Skeletal muscle satellite cell (primary cell): ENCODE measurements around the gene CARD9. TPM values are rescaled to one million over a fixed set of nuclear protein-coding genes. Genes with fewer than 3 reads are reported as not detected.

Experiments used
- H3K27me3 ChIP-seq: 2 replicates; pipeline ENCODE4 v1.7.0; 2013; ENCODE audit warnings: low read length; ENCODE audit not compliant: control insufficient read depth, insufficient read depth
- H3K36me3 ChIP-seq: 2 replicates; pipeline ENCODE4 v1.7.0; 2013; ENCODE audit warnings: mild to moderate bottlenecking, control low read depth, low read length; ENCODE audit not compliant: insufficient read depth
- H3K4me1 ChIP-seq: 2 replicates; pipeline ENCODE4 v1.7.0; 2013; ENCODE audit warnings: low read length; ENCODE audit not compliant: control insufficient read depth, insufficient read depth
- H3K4me2 ChIP-seq: 2 replicates; pipeline ENCODE4 v1.7.0; 2013; ENCODE audit warnings: mild to moderate bottlenecking, low read length
- H3K4me3 ChIP-seq: 2 replicates; pipeline ENCODE4 v1.7.0; 2013; ENCODE audit warnings: low read length
- H3K9ac ChIP-seq: 2 replicates; pipeline ENCODE4 v1.7.0; 2013; ENCODE audit warnings: mild to moderate bottlenecking, low read depth, low read length, moderate library complexity
- H3K9me3 ChIP-seq: replicated peaks from 2 replicates; pipeline ENCODE4 v1.7.0; 2013; ENCODE audit warnings: mild to moderate bottlenecking, control low read depth, low read length
- total RNA-seq: library from RNA; depleted of rRNA; stranded (reverse); fragments of >200 nt; gene quantifications from 2 replicates; pipeline ENCODE4 v1.2.3, GENCODE V29; 2012; rRNA removed

The CARD9 gene
- 1.3 TPM in 2 replicates for total RNA-seq

DNA sequence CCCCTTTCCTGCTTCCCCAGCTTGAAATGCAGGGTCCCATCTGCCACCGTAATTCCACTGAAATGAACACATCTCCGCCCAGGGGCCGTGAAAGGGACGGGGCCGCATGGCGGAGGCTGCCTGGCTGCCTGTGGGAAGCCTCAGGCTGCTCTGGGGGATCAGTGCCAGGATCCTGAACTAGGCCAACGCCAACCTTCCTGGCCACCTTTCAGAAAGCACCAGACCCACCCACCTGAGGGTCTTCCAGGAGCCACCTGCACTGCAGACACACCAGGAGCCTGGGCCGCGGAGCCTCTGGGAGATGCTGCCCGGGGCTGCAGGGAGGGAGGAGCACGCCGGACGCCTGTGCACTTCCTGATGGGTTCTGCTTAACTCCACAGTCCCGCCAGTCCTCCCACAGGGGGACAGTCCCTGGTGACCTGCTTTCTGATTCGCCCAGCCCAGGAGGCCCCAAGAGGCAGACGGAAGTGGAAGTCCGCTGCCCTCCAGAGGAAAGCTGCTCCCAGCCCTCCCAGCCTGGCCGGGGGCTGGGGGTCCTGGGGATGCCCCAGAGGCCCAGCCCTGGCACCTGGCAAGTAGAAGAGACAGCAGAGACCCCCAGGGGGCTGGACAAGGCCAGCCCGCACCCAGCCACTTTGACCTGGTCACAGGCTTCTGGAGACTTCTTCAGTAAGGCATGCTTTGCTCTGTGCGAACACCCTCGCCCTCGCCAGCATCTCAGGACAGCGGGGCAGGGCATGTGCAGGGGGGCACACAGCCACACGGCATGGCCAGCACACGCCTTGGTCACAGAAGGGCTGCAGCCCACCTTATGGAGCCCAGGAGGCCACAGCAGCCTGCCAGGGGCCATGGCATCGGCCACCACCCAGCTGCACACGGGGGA lies at the start of gene CARD9:
TSS of gene CARD9 (minus strand) at position 370 of the 883 bp plus-strand sequence. CDS start 1,591 bp downstream, outside the sequence.
- Histone ChIP-seq H3K4me3 (no peak within 1 kb of the TSS), H3K4me2 (peak within 1 kb of the TSS; percentile 20), H3K36me3 (peaks cover 19% of the 10 kb centered on the region), H3K27me3 (no peaks in the 10 kb centered on the region), H3K9me3 (no peaks in the 10 kb centered on the region), H3K4me1 (peaks cover 15% of the 10 kb centered on the region), H3K9ac (no peak within 1 kb of the TSS)

DNA sequence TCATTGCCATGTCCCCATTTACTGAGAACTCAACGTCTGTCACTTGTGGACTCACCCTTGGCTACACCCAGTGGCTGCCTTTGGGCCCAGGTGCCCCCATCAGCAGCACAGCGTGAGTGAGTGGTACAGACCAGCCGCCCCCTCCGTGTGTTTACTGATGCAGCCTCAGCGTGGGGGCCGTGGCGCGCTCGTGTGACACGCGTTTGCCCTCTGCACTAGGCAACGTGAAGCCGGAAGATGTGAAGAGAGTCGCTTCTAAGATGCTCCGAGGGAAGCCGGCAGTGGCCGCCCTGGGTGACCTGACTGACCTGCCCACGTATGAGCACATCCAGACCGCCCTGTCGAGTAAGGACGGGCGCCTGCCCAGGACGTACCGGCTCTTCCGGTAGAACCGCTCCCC lies 49.4 kb upstream of the CARD9 start:
- Histone ChIP-seq H3K27me3 (no peaks in the 10 kb centered on the region), H3K4me3 (no peak overlapping the region), H3K36me3 (peaks cover 65% of the 10 kb centered on the region), H3K9ac (no peak overlapping the region), H3K9me3 (no peaks in the 10 kb centered on the region), H3K4me1 (no peaks in the 10 kb centered on the region), H3K4me2 (no peak overlapping the region)

GRCh38 chr9:136421791-136422190 lies 48.3 kb upstream of the CARD9 start:
- peaks cover 71% of the 10 kb centered on the region for H3K36me3 ChIP-seq

DNA sequence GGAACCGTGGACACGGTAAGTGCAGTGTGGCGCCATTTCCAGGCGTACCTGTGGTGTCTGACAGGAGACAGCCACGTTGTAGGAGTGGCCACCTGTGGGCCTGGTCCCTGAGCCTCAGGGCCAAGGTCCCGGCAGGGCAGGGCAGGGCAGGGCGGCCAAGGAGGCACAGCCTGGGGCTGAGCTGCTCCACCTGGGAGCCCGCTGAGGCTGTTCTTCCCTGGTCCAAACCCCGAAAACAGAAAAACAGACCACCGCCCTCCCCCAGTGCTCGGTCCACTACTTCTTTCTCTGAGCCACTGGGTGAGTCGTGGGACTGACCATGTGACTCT lies 45.6 kb upstream of the CARD9 start:
- no peaks in the 10 kb centered on the region for H3K27me3 ChIP-seq
- peaks cover 83% of the 10 kb centered on the region for H3K36me3 ChIP-seq
- H3K9me3 ChIP-seq: no peaks in the 10 kb centered on the region
- H3K4me3 ChIP-seq: no peak overlapping the region
- H3K9ac ChIP-seq: no peak overlapping the region
- H3K4me1 ChIP-seq: peaks cover 3% of the 10 kb centered on the region
- no peak overlapping the region for H3K4me2 ChIP-seq

More at GRCh38 chr9:136421791-136422190, 48.3 kb upstream of the CARD9 start:
- no peak overlapping the region for H3K9ac ChIP-seq
- H3K4me3 ChIP-seq: no peak overlapping the region
- peaks cover under 1% of the 10 kb centered on the region for H3K4me1 ChIP-seq
- H3K4me2 ChIP-seq: no peak overlapping the region
- H3K27me3 ChIP-seq: no peaks in the 10 kb centered on the region
- H3K9me3 ChIP-seq: no peaks in the 10 kb centered on the region

DNA sequence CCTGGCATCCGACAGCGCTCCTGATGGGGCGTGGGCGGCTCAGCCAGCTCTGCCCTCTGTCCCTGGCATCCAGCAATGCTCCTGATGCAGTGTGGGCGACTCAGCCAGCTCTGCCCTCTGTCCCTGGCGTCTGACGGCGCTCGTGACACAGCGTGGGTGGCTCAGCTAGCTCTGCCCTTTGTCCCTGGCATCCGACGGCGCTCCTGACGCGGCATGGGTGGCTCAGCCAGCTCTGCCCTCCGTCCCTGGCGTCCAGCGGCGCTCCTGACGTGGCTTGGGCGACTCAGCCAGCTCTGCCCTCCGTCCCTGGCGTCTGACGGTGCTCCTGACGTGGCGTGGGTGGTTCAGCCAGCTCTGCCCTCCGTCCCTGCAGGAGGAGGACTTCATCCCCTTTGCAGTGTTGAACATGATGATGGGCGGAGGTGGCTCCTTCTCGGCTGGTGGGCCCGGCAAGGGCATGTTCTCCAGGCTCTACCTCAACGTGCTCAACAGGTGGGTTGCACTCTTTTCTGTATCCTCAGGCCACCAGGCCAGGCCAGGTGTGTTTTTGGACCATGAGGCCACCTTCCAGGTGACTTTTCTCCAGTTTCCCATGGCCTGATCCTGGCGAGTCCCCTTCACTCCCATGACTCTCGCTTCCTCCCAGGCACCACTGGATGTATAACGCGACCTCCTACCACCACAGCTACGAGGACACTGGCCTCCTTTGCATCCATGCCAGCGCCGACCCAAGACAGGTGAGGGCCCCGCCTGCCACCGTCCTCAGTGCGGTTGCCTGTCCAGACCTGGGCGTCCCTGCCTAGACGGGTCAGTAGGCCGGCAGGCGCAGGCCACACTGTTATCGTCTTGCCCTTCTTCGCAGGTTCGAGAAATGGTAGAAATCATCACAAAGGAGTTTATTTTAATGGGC lies 45.0 kb upstream of the CARD9 start:
- H3K4me1 ChIP-seq: peaks cover 3% of the 10 kb centered on the region
- H3K36me3 ChIP-seq: peaks cover 83% of the 10 kb centered on the region
- H3K4me2 ChIP-seq: no peak overlapping the region
- no peak overlapping the region for H3K4me3 ChIP-seq
- H3K9me3 ChIP-seq: no peaks in the 10 kb centered on the region
- H3K27me3 ChIP-seq: no peaks in the 10 kb centered on the region
- H3K9ac ChIP-seq: no peak overlapping the region

GRCh38 chr9:136416914-136417313 lies 43.4 kb upstream of the CARD9 start:
- Histone ChIP-seq H3K4me1 (peaks cover 7% of the 10 kb centered on the region), H3K4me2 (no peak overlapping the region), H3K9ac (no peak overlapping the region), H3K36me3 (peaks cover 82% of the 10 kb centered on the region), H3K27me3 (no peaks in the 10 kb centered on the region), H3K9me3 (no peaks in the 10 kb centered on the region), H3K4me3 (no peak overlapping the region)

DNA sequence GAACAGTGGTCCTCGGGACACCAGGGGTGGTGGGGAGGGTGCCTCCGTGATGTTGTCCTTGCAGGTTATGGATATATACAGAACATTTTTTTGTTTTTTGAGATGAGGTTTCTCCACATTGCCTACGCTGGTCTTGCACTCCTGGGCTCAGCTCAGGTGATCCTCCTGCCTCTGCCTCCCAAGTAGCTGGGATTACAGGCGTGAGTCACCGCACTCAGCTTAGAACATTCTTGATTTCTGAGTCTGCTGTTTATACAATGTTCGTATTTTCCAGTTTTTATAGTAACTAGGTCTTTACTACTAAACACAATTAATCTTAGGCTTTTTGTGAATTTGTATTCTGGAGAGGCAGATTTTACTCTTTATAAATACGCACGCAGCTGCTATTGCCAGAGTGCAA lies 43.0 kb upstream of the CARD9 start:
- Histone ChIP-seq H3K4me3 (no peak overlapping the region), H3K4me1 (peaks cover 11% of the 10 kb centered on the region), H3K36me3 (peaks cover 80% of the 10 kb centered on the region), H3K4me2 (no peak overlapping the region), H3K9ac (no peak overlapping the region), H3K27me3 (no peaks in the 10 kb centered on the region), H3K9me3 (no peaks in the 10 kb centered on the region)

DNA sequence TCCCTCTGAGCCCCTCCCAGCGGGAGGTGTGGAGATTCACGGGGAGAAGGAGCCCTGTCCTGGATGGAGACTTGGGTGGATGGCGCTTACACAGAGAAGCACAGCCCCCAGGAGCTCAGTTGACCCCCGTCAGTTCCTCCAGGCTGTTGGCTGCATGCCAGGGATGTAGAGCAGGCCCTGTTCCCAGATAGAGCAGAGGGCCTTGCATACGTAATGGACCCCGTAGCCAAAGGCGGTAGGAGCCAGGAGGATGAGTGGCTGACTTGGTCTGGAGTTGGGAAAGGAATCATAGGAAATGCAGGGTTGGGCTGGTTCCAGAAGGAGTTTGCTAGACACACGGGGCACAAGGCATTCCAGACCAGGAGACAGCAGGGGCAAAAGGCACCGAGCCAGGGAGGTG lies 39.5 kb upstream of the CARD9 start:
- Histone ChIP-seq H3K36me3 (peaks cover 57% of the 10 kb centered on the region), H3K9ac (no peak overlapping the region), H3K4me1 (peaks cover 21% of the 10 kb centered on the region), H3K4me3 (no peak overlapping the region), H3K4me2 (no peak overlapping the region), H3K9me3 (no peaks in the 10 kb centered on the region), H3K27me3 (no peaks in the 10 kb centered on the region)

GRCh38 chr9:136411378-136411777 lies 37.9 kb upstream of the CARD9 start:
- H3K27me3 ChIP-seq: no peaks in the 10 kb centered on the region
- H3K4me3 ChIP-seq: peak overlapping the region; percentile 97
- H3K4me2 ChIP-seq: peak overlapping the region; percentile 88
- H3K9me3 ChIP-seq: no peaks in the 10 kb centered on the region
- H3K9ac ChIP-seq: peak overlapping the region; percentile 99
- peaks cover 55% of the 10 kb centered on the region for H3K36me3 ChIP-seq
- peaks cover 18% of the 10 kb centered on the region for H3K4me1 ChIP-seq

- peak within 1 kb of the TSS; percentile 97 for H3K4me3 ChIP-seq
- H3K27me3 ChIP-seq: no peaks in the 10 kb centered on the region
- peak within 1 kb of the TSS; percentile 99 for H3K9ac ChIP-seq
- peak within 1 kb of the TSS; percentile 89 for H3K4me2 ChIP-seq
- H3K4me1 ChIP-seq: peaks cover 18% of the 10 kb centered on the region
- H3K9me3 ChIP-seq: no peaks in the 10 kb centered on the region
- H3K36me3 ChIP-seq: peaks cover 51% of the 10 kb centered on the region
Measured at GRCh38 chr9:136410500-136411287, 37.2 kb upstream of the CARD9 start, which contains the start of the genes ENTR1 and PMPCA. Gene ENTR1, minus strand, starts transcription at chr9:136410614. Its CDS starts 217 bp downstream, at chr9:136410397. Gene PMPCA, plus strand, starts transcription at chr9:136410658. Its CDS starts 11 bp downstream, at chr9:136410669.
